HepG2 (cell line): Measurements from ENCODE around the gene ZMYND10. TPM values are rescaled to one million over a fixed set of nuclear protein-coding genes. Genes with fewer than 3 reads are reported as not detected.
A peak's percentile ranks its signal among the peaks of the same experiment; 100 is the strongest.

Source experiments
- ARNT ChIP-seq: fragments of 450-650 bp; IDR thresholded peaks from 2 replicates; pipeline ENCODE4 v1.6.1; 2017
- IRX3 ChIP-seq: sonication (generic); formaldehyde crosslinking; IDR thresholded peaks from 2 replicates; pipeline ENCODE4 v1.8.1; 2023; ENCODE audit warnings: mild to moderate bottlenecking, low read depth, missing genetic modification reagents, borderline replicate concordance
- KDM1A ChIP-seq: IDR thresholded peaks from 2 replicates; pipeline ENCODE4 v1.6.1; 2016; ENCODE audit warnings: missing compliant biosample characterization
- KLF11 ChIP-seq: IDR thresholded peaks from 2 replicates; pipeline ENCODE4 v1.6.1; 2016; ENCODE audit warnings: missing compliant biosample characterization
- MATR3 ChIP-seq: sonication (generic); formaldehyde crosslinking; IDR thresholded peaks from 2 replicates; pipeline ENCODE4 v1.4.0; 2020; ENCODE audit warnings: missing genetic modification reagents
- MED8 ChIP-seq: sonication (generic); formaldehyde crosslinking; IDR thresholded peaks from 2 replicates; pipeline ENCODE4 v1.8.1; 2023; ENCODE audit warnings: mild to moderate bottlenecking, missing genetic modification reagents; ENCODE audit not compliant: insufficient replicate concordance
- ZC3H13 ChIP-seq: sonication (generic); formaldehyde crosslinking; IDR thresholded peaks from 2 replicates; pipeline ENCODE4 v1.8.1; 2023; ENCODE audit warnings: mild to moderate bottlenecking, missing genetic modification reagents, moderate library complexity
- ZNF17 ChIP-seq: sonication (generic); formaldehyde crosslinking; IDR thresholded peaks from 2 replicates; pipeline ENCODE4 v1.5.0; 2020; ENCODE audit warnings: mild to moderate bottlenecking, missing genetic modification reagents
- ZNF441 ChIP-seq: sonication (generic); formaldehyde crosslinking; IDR thresholded peaks from 2 replicates; pipeline ENCODE4 v1.7.0; 2021; ENCODE audit warnings: missing genetic modification reagents, borderline replicate concordance
- ZNF639 ChIP-seq: conservative IDR thresholded peaks from 2 replicates; pipeline ENCODE4 v1.6.1; 2018; ENCODE audit warnings: missing genetic modification reagents
- ZNF878 ChIP-seq: sonication (generic); formaldehyde crosslinking; IDR thresholded peaks from 2 replicates; pipeline ENCODE4 v1.8.1; 2023; ENCODE audit warnings: mild to moderate bottlenecking, missing genetic modification reagents, moderate library complexity
- polyA plus RNA-seq, 8 experiments: library from polyadenylated mRNA; depleted of rRNA in 3 of 8; stranded (reverse) in 7 of 8; unstranded in 1 of 8; fragments of >200 nt; fragmentation: Illumina TruSeq in 4 of 8; extraction: Trizol in 4 of 8; gene quantifications; 2 replicates each; pipeline versions ENCODE4 v1.2.1 to v1.2.3, GENCODE V29; 2011 to 2016; ENCODE audit warnings: low read depth in 4 of 8, missing spikeins in 1 of 8, mixed read lengths in 1 of 8; ENCODE audit not compliant: insufficient read depth in 1 of 8
- total RNA-seq, 5 experiments: library from RNA; depleted of rRNA; stranded (reverse); fragments of >200 nt; fragmentation: Illumina TruSeq; extraction: Trizol; gene quantifications; 2 replicates each; pipeline ENCODE4 v1.2.3, GENCODE V29; 2016; ENCODE audit warnings: low read depth in 1 of 5
- TF ChIP-seq, protein P1 (sequence below): sonication (generic); formaldehyde crosslinking; IDR thresholded peaks from 2 replicates; pipeline ENCODE4 v1.5.1; 2020; ENCODE audit warnings: missing genetic modification reagents, mild to moderate bottlenecking, borderline replicate concordance
- TF ChIP-seq, protein P2 (sequence below): sonication (generic); formaldehyde crosslinking; IDR thresholded peaks from 2 replicates; pipeline ENCODE4 v1.4.0; 2020; ENCODE audit warnings: missing genetic modification reagents, mild to moderate bottlenecking, borderline replicate concordance

Gene ZMYND10
- total and polyA plus RNA-seq, 2 of the 13 experiments (the other 11 are each of a cell fraction or from before 2014, with no cell fraction given), result 0.60 to 0.74 TPM

- TF ChIP-seq KDM1A (no peak), KLF11 (CRISPR knock-in tag) (no peak), MED8 (CRISPR knock-in tag) (no peak), ZNF639 (CRISPR knock-in tag) (no peak), MATR3 (CRISPR knock-in tag) (no peak), ZNF441 (CRISPR knock-in tag) (no peak), ARNT (no peak), ZC3H13 (CRISPR knock-in tag) (no peak; the same call in 1 of the 2 replicates), ZNF878 (peak; percentile 78), ZNF17 (CRISPR knock-in tag) (no peak), IRX3 (CRISPR knock-in tag) (no peak)
- TF ChIP-seq, protein P1, sequence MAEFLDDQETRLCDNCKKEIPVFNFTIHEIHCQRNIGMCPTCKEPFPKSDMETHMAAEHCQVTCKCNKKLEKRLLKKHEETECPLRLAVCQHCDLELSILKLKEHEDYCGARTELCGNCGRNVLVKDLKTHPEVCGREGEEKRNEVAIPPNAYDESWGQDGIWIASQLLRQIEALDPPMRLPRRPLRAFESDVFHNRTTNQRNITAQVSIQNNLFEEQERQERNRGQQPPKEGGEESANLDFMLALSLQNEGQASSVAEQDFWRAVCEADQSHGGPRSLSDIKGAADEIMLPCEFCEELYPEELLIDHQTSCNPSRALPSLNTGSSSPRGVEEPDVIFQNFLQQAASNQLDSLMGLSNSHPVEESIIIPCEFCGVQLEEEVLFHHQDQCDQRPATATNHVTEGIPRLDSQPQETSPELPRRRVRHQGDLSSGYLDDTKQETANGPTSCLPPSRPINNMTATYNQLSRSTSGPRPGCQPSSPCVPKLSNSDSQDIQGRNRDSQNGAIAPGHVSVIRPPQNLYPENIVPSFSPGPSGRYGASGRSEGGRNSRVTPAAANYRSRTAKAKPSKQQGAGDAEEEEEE (CRISPR knock-in tag), result no peak
- TF ChIP-seq, protein P2, sequence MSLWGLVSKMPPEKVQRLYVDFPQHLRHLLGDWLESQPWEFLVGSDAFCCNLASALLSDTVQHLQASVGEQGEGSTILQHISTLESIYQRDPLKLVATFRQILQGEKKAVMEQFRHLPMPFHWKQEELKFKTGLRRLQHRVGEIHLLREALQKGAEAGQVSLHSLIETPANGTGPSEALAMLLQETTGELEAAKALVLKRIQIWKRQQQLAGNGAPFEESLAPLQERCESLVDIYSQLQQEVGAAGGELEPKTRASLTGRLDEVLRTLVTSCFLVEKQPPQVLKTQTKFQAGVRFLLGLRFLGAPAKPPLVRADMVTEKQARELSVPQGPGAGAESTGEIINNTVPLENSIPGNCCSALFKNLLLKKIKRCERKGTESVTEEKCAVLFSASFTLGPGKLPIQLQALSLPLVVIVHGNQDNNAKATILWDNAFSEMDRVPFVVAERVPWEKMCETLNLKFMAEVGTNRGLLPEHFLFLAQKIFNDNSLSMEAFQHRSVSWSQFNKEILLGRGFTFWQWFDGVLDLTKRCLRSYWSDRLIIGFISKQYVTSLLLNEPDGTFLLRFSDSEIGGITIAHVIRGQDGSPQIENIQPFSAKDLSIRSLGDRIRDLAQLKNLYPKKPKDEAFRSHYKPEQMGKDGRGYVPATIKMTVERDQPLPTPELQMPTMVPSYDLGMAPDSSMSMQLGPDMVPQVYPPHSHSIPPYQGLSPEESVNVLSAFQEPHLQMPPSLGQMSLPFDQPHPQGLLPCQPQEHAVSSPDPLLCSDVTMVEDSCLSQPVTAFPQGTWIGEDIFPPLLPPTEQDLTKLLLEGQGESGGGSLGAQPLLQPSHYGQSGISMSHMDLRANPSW (CRISPR knock-in tag), result no peak
These were observed 43.2 kb downstream of the ZMYND10 start (continued) for GRCh38 chr3:50302095-50303012.
